NB4 (cell line): Measurements from ENCODE around the gene CMTM3.

Experiments
- DNase-seq: peaks from one replicate; pipeline ENCODE4 v3.0.0; 2010; ENCODE audit warnings: low read depth
- H3K4me3 ChIP-seq: one replicate; pipeline ENCODE4 v1.5.1; 2011; ENCODE audit warnings: mild to moderate bottlenecking, low read depth, low read length, moderate library complexity
- MYC ChIP-seq: IDR thresholded peaks from 2 replicates; pipeline ENCODE4 v1.6.1; 2011; ENCODE audit warnings: low read depth, low read length
- POLR2A ChIP-seq: IDR thresholded peaks from 2 replicates; pipeline ENCODE4 v1.6.1; 2011; ENCODE audit warnings: mild to moderate bottlenecking; ENCODE audit not compliant: insufficient read length; ENCODE audit errors: extremely low read depth
- TF ChIP-seq, protein P1 (sequence below): IDR thresholded peaks from 2 replicates; pipeline ENCODE4 v1.6.1; 2011; ENCODE audit warnings: low read depth, low read length
- TF ChIP-seq, protein P2 (sequence below): IDR thresholded peaks from one replicate; pipeline ENCODE4 v1.5.1; 2012; ENCODE audit warnings: low read depth, low read length

Gene CMTM3, protein sequence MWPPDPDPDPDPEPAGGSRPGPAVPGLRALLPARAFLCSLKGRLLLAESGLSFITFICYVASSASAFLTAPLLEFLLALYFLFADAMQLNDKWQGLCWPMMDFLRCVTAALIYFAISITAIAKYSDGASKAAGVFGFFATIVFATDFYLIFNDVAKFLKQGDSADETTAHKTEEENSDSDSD

DNA sequence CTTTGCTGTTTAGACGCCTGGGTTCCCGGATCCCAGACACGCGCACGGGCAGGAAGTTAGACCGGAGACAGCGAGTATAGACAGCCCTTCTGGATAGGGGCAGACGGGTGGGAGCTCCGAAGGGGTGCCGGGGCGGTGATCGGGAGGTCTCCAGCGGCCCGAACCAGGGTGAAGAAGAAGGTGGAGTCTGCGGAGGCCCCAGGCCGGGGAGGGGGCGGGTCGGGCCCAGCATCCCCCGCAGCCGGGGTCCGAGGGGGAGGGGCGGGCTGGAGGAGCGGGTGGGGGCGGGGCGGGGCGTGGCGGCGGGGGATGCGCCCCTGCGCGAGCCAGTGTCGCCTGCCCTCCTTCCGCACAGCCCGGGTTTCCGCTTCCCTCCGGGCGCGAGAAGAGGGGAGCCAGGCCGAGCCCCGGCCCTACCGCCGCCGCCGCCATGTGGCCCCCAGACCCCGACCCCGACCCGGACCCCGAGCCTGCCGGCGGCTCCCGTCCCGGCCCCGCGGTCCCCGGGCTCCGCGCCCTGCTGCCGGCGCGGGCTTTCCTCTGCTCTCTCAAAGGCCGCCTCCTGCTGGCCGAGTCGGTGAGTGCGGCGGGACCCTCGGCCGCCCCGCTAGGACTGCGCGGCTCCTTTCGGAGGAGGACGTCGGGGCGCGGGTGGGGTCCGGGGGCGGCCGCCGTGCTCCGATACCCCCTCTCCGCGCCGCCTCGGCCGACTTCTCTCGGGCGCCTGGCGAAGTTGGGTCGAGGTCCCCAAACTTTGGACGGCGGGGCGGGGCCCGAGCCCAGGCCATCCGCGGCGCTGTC lies at the start of gene CMTM3:
TSS of gene CMTM3 (plus strand) at position 329 of the 801 bp plus-strand sequence. CDS start at position 431, 102 bp downstream.
- peak within 1 kb of the TSS; percentile 74 for H3K4me3 ChIP-seq
- TF ChIP-seq MYC (no peak; the same call in 1 of the 2 replicates), POLR2A (peak; percentile 44)
- TF ChIP-seq, protein P1, sequence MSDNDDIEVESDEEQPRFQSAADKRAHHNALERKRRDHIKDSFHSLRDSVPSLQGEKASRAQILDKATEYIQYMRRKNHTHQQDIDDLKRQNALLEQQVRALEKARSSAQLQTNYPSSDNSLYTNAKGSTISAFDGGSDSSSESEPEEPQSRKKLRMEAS = 0 out of 2 replicates have a peak, but pooled peaks have one; percentile 16
- TF ChIP-seq, protein P2, sequence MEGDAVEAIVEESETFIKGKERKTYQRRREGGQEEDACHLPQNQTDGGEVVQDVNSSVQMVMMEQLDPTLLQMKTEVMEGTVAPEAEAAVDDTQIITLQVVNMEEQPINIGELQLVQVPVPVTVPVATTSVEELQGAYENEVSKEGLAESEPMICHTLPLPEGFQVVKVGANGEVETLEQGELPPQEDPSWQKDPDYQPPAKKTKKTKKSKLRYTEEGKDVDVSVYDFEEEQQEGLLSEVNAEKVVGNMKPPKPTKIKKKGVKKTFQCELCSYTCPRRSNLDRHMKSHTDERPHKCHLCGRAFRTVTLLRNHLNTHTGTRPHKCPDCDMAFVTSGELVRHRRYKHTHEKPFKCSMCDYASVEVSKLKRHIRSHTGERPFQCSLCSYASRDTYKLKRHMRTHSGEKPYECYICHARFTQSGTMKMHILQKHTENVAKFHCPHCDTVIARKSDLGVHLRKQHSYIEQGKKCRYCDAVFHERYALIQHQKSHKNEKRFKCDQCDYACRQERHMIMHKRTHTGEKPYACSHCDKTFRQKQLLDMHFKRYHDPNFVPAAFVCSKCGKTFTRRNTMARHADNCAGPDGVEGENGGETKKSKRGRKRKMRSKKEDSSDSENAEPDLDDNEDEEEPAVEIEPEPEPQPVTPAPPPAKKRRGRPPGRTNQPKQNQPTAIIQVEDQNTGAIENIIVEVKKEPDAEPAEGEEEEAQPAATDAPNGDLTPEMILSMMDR = peak; percentile 28
- peak; percentile 86 for DNase-seq

DNA sequence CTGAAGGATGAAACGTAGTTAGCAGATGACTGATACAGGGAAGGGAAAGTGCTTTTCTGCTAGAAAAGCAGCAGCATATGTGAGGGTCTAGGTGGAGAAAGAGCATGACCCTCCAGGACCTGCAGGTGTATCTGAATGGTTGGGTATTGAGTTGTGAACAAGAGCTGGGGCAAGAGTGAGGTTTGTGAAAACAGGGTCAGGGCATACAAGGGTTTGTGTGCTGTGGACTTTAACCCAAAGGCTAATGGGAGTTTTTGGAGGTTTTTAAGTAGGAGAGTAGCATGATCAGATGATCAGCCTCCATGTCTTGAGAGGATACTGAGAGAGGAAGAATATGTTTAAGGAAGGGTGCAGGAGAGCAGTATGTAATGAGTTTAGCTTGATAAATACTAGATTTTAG lies 44.4 kb upstream of the CMTM3 start:
- no peak for DNase-seq
- H3K4me3 ChIP-seq = no peak overlapping the region
- TF ChIP-seq POLR2A (no peak), MYC (no peak)
- TF ChIP-seq, protein P1 = no peak
- TF ChIP-seq, protein P2 = no peak

DNA sequence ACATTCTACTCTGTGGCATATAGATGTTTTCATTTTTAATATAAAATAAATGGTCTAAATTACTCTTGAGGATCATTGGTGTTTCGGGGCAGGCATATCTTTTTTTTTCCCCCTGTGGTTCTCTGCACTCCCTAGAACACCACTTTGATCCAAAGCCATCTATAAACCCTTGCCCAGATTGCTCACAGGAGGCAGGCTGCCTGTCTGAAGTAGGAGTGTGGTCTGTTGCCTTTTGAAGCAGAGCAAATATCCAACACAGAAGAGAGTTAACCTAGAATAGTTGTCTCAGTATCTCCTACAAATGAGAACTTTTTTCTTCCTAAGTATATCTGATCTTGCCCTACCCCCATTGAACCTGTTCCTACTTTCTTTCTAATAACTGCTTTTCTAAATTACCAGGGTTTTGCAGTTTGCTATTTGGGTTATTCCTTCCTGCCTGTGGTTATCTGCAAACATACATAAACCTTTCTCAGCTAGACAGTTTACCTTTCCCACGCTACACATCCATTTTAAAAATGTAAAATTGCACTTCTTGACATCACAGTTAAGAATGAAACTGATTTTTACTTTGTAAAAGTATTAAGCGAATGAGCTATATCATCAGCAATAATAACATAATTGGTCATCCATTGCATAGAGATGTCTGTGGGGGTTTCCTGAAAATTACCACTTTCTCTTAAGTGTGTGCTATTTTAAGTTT lies 43.0 kb upstream of the CMTM3 start:
- H3K4me3 ChIP-seq = no peak overlapping the region
- no peak for DNase-seq
- TF ChIP-seq, protein P1 = no peak
- TF ChIP-seq, protein P2 = no peak
- TF ChIP-seq MYC = no peak
- no peak for TF ChIP-seq POLR2A

DNA sequence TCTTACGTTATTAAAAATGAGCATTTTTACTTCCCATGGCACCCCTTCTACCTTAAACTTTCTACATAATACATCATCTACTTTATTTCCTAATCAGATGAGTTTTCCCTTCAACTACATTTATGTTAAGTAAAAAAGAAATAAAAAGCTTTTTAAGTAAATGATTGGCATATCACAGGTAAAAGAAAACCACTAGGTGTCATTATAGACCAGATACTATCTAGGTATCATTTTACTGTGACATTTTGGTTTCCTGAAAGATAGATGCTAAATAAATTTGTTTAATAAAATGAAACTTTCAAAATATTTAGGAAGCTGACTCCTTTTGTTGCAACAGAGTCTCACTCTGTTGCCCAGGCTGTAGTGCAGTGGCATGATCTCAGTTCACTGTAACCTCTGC lies 42.1 kb upstream of the CMTM3 start:
- TF ChIP-seq POLR2A (no peak), MYC (no peak)
- TF ChIP-seq, protein P1 = no peak
- TF ChIP-seq, protein P2 = no peak
- no peak overlapping the region for H3K4me3 ChIP-seq
- no peak for DNase-seq

DNA sequence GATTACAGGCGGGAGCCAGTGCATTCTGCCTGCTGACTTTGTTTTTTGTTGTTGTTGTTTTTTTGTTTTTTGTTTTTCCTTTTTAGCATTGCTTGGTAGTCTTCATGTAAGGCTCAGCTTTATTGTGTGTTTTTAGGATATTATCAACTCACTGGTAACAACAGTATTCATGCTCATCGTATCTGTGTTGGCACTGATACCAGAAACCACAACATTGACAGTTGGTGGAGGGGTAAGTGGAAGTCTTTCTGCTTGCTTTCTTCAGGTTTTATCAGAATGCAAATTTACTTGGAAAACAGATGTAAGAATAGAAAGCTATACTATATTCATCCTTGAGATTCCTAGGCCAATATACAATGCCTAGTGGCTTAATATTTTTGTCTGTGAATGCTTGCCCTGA lies 41.5 kb upstream of the CMTM3 start:
- no peak overlapping the region for H3K4me3 ChIP-seq
- DNase-seq = no peak
- TF ChIP-seq MYC = no peak
- TF ChIP-seq POLR2A = no peak
- TF ChIP-seq, protein P1 = no peak
- TF ChIP-seq, protein P2 = no peak
